DOHH2 (cell line): ENCODE results near the gene SHLD2.
"Not testable (repeated sequence)": the region's sequence is repeated elsewhere in the genome, so short reads cannot be mapped to it uniquely, and the experiment has no call there.

Experiments used
- CTCF ChIP-seq: fragments of 200-600 bp; sonication (generic); IDR thresholded peaks from one replicate; pipeline ENCODE4 v1.5.1; 2014; ENCODE audit warnings: antibody characterized with exemption, mild to moderate bottlenecking, low read depth, low read length; ENCODE audit not compliant: poor library complexity, severe bottlenecking
- EZH2phosphoT487 ChIP-seq: fragments of 200-600 bp; sonication (generic); IDR thresholded peaks from 2 replicates; pipeline ENCODE4 v1.6.1; 2017; ENCODE audit warnings: borderline replicate concordance, mild to moderate bottlenecking, antibody characterized with exemption, low read length, moderate library complexity, mixed read lengths

DNA sequence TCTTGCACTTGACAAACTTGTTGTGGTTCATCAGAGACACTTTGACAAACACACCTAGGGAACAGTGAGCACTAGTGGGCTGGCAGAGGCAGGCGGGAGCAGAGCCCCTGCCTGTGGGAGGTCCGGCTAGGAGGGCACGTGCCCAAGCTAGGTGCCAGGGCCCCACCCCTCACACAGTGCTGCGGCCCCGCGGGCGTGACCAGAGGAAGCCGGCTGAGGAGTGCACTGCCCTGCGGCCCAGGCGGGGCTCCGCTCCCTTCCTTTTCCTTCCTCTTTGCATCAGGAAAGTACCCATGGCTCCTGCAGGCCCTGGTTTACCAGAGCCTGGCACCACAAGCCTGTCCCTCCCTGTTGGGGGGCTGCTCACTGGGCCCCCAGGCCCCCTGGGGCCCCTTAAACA, 121.1 kb downstream of the SHLD2 start:
- not testable (repeated sequence) for TF ChIP-seq CTCF, EZH2phosphoT487
